GM19395 (cell line): ENCODE results near the gene ZNF787.
A peak's percentile ranks its signal among the peaks of the same experiment; 100 is the strongest.
"Not testable (repeated sequence)": the region's sequence is repeated elsewhere in the genome, so short reads cannot be mapped to it uniquely, and the experiment has no call there.

Experiments used
- ATAC-seq: cut with Tn5 transposase; IDR thresholded peaks from one replicate; pipeline ENCODE4 v1.9.1; 2021; ENCODE audit warnings: mild to moderate bottlenecking, moderate library complexity; ENCODE audit not compliant: unreplicated experiment

The ZNF787 gene

GRCh38 chr19:56121180-56122167, at the start of gene ZNF787:
TSS of gene ZNF787 (minus strand) at chr19:56121295. CDS start at chr19:56103217, 18,078 bp downstream.
- ATAC-seq, result peak; percentile 82

DNA sequence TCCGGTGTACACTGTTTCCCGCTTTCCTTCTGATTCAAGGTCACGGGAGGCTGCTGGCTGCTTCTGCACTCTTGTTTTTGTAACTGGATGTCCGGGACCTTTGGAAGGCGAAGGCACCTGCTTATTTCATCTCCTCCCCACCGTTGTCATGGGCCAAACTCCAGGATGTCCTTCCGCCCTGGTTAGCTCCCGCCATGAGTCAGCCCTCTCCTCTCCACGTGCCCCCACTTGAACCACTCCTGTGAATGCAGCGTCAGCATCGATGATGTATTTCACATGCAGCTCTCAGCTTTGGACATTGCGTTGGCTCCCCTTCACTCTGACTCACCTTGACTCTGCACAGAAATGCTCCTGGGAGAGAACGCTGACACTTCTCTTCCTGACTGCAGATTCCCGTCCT, 49.2 kb upstream of the ZNF787 start:
- ATAC-seq, result no peak

DNA sequence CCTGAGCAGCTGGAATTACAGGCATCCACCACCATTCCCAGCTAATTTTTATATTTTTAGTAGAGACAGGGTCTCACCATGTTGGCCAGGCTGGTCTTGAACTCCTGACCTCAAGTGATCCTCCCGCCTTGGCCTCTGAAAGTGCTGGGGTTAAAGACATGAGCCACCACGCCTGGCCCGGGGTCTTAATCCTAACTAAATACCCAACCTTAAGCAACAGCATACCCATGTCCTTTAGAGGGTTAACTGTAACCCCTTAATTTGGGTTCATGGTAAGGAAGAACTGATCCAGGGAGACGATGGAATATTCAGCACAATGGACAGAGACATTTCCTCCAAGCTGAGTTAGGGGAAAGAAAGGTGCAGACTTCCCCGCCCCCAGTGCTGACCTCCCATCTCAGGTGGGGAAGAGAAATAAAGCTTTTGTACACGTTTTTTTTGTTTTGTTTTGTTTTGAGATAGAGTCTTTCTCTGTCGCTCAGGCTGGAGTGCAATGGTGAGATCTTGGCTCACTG, 46.0 kb upstream of the ZNF787 start:
- ATAC-seq, result no peak

DNA sequence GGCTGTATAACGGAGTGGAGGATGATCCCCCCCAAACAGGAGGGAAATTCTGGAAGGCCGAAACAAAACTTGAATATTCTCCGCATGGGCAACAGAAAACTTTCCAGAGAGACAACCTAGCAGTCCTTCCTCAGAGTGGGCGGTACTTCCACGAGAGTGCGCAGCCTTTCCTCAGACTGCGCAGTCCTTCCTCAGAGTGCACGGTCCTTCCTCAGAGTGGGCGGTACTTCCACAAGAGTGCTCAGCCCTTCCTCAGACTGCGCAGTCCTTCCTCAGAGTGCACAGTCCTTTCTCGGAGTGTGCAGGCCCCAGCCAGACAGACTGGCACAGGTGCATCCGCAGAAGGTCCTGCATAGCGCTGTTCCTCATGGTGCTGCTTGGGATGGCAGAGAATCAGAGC, 42.0 kb upstream of the ZNF787 start:
- ATAC-seq, result no peak

DNA sequence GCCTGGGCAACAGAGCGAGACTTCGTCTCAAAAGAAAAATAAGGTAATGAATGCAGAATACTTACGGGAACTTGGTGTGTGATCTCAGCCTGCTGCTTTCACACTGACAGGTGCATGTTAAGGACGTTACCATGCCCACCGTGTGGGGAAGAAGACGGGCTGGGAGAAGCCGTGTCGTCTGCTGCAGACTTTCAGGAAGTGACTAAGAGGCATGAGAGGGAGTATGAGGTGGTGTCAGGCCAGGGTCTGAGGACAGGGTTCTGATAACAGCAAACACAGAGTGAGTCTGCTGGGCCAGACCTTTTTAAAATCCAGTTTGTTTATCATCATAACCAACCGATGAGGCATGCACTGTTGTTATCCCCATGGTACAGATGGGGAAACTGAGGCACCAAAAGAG, 41.2 kb upstream of the ZNF787 start:
- no peak for ATAC-seq

GRCh38 chr19:56161534-56161933, 40.4 kb upstream of the ZNF787 start:
- ATAC-seq, result no peak

DNA sequence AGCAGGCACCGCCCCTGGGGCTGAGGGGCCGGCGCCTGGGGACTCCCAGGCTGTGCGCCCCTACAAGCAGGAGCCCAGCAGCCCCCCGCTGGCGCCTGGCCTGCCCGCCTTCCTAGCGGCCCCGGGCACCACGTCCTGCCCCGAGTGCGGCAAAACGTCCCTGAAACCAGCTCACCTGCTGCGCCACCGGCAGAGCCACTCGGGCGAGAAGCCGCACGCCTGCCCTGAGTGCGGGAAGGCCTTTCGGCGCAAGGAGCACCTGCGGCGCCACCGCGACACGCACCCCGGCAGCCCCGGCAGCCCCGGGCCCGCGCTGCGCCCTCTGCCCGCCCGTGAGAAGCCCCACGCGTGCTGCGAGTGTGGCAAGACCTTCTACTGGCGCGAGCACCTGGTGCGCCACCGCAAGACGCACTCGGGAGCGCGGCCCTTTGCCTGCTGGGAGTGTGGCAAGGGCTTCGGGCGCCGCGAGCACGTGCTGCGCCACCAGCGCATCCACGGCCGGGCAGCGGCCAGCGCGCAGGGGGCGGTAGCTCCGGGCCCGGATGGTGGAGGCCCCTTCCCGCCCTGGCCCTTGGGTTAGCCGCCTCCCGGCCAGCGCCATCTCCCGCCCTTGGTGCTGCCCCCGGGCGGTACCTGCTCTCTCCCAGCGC, 38.7 kb upstream of the ZNF787 start:
- no peak for ATAC-seq

DNA sequence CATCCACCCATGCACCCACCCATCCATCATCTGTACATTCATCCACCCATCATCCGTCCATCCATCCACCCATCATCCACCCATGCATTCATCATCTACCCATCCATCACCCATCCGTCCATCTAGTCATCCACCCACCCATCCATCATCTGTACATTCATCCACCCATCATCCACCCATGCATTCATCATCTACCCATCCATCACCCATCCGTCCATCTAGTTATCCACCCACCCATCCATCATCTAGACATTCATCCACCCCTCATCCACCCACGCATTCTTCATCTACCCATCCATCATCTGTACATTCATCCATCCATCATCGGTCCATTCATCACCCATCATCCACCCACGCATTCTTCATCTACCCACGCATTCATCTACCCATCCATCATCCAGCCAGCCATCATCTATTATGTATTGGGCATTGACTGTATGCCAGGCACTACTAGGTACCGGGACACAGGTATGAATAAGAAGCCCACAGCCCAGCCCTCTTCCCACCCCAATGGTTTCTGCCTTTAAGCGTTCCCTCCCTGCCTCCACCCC, 38.0 kb upstream of the ZNF787 start:
- ATAC-seq, result no peak

- no peak for ATAC-seq
Measured at GRCh38 chr19:56158170-56158757, 37.2 kb upstream of the ZNF787 start.

DNA sequence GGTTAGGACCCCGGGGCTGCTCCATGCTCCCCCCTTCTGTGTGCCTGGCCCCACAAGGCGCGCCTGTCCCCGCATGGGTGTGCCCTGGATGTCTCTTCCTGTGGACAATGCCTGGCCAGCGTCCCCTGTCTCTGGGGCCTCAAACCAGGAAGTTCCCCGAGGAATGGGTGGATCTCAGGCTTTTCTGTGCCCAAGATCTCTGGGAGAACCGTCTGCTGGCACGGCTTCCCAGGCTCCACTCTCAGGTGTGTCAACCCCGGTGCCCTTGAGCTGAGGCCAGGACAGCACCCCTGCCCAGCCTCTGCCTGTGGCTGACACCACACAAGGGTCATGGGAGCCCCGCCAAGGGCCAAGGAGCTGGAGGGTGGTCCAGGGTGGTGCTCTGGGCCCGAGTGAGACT, 35.7 kb upstream of the ZNF787 start:
- no peak for ATAC-seq

- ATAC-seq, result no peak
Measured at GRCh38 chr19:56155124-56155687, 34.1 kb upstream of the ZNF787 start.

DNA sequence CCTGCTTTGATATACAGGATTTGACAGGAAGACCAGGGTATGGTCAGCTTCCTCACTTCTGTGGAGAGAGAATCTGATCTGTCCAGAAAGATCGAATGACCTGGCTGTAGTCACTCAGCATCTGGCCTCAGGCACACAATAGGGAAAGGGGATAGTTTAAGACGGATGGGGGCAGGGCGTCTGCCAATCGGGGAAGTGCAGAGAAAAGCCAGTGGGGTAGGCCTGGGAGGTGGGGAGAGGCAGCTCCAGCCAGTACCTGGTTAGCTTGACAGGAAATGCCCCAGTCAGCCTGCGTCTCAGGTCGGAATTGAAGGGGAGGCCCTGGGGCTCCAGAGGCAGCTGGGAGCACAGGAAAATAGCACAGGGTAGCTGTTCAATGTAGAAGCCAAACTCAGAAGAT, 32.4 kb upstream of the ZNF787 start:
- ATAC-seq, result no peak

GRCh38 chr19:56152644-56153043, 31.5 kb upstream of the ZNF787 start:
- no peak for ATAC-seq

DNA sequence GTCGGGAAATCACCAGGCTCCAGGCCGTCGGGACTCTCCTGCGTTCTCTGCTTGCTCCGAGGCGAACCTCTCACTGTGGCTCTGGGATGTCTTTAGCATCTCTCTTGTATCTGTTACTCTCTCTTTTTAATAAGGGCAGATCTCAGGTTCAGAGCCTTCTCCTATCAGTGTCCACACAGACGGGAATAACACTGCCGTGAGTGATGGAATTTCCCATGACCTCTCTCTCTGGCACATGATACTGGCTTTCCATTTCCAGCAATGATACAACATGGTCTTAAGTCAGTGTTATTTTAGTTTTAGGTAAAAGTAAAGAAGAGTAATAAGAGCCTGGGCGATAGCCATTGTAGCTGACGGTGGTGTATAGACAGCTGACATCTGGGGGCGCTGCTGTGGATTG, 29.3 kb upstream of the ZNF787 start:
- ATAC-seq, result no peak

GRCh38 chr19:56149656-56150038, 28.6 kb upstream of the ZNF787 start:
- no peak for ATAC-seq

DNA sequence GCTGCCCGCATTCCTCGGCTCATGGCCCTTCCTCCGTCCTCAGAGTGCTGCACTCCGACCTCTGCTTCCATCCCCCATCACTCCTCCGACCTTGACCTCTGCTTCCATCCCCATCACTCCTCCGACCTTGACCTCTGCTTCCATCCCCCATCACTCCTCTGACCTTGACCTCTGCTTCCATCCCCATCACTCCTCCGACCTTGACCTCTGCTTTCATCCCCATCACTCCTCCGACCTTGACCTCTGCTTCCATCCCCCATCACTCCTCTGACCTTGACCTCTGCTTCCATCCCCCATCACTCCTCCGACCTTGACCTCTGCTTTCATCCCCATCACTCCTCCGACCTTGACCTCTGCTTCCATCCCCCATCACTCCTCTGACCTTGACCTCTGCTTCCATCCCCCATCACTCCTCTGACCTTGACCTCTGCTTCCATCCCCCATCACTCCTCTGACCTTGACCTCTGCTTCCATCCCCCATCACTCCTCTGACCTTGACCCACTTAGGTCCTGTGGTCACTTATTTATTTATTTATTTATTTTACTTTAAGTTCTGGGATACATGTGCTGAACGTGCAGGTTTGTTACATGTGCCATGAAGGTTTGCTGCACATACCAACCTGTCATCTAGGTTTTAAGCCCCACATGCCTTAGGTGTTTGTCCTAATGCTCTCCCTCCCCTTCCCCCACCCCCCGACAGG, 28.0 kb upstream of the ZNF787 start:
- not testable (repeated sequence) for ATAC-seq

DNA sequence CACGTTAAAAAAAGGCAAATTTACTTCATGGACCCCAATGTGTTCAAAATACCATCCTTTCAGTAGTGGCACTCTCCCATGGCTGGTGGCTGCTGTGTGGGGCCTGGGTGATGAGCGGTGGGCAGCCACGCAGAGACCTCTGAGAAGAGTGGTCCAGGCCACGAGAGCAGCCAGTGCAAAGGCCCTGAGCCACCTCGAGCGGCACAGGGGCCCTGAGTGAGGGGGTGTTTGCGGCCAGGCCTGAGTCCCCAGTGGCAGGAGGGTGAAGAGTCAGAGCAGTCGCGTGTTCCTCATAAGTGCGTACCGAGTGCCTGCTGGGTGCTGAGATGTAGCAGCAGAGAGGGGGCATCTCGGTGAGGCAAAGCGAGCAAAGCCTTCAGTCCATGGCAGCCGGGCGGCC, 27.0 kb upstream of the ZNF787 start:
- no peak for ATAC-seq

GRCh38 chr19:56147307-56147706, 26.2 kb upstream of the ZNF787 start:
- ATAC-seq, result no peak

GRCh38 chr19:56146904-56147303, 25.8 kb upstream of the ZNF787 start:
- ATAC-seq, result no peak

DNA sequence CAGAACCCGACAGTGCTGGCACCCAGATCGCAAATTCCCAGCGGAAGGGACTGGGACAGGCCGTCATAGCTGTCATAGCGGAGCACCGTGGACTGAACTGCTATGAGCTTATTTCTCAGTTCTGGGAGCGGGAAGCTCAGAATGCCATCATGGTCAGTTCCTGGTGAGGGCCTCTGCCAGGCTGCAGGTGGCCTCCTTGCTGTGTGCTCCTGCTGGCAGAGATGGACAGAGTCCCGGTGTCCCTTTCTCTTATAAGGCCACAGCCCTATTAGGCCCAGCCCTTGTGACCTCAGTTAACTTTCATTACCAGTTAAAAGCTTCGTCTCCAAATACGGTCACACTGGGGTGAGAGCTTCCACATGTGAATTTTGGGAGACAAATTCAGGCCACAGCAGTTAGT, 24.6 kb upstream of the ZNF787 start:
- no peak for ATAC-seq
